Fibroblast of skin of scalp (primary cell): ENCODE measurements around the gene ERCC5.

ENCODE experiments used
- DNase-seq: peaks from one replicate; pipeline ENCODE4 v3.0.0-alpha.2; 2013

ERCC5 gene

DNA sequence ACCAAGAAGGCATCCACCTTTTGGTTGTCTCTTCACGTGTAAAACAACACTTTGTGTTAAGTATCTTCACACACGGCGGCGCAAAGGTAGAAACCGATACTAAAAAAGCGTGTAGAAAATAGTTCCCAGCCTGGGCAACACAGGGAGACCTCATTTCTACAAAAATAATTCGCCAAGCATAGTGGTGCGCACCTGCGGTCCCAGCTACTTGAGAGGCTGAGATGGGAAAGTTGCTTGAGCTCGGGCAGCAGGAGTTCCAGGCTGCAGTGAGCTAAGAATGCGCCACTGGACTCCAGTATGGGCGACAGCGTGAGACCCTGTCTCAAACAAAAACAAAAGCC, 573 bp upstream of the ERCC5 start:
- no peak for DNase-seq

DNA sequence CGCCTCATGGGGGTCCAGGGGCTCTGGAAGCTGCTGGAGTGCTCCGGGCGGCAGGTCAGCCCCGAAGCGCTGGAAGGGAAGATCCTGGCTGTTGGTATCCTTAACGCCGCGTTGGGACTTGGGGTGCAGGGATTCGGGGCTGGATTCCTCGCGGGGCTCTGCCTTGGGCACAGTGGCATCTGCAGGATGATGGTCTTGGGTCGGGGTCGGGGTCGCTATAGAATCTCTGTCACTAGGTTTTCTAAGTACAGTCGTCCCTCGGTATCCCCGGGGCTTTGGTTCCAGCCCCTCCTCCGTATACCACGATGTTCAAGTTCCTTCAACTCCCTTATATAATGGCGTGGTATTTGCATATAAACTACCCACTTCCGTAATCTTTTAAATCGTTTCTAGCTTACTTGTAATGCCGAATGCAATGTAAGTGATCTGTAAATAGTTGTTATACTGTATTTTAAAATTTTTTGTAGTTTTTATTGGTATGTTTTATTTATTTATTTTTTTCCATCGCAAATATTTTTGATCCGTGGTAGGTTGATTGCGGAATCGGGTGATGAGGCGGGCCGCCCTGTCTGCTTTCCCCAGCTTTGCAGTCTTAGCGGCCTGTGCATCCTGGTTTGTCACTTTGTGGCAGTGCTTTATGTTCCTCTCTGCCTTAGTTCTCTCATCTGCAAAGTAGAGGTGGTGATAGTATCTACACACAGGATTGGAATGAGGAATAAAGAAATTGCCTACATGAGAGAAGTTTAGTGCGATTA, 606 bp downstream of the ERCC5 start:
- DNase-seq: peak; percentile 23

DNA sequence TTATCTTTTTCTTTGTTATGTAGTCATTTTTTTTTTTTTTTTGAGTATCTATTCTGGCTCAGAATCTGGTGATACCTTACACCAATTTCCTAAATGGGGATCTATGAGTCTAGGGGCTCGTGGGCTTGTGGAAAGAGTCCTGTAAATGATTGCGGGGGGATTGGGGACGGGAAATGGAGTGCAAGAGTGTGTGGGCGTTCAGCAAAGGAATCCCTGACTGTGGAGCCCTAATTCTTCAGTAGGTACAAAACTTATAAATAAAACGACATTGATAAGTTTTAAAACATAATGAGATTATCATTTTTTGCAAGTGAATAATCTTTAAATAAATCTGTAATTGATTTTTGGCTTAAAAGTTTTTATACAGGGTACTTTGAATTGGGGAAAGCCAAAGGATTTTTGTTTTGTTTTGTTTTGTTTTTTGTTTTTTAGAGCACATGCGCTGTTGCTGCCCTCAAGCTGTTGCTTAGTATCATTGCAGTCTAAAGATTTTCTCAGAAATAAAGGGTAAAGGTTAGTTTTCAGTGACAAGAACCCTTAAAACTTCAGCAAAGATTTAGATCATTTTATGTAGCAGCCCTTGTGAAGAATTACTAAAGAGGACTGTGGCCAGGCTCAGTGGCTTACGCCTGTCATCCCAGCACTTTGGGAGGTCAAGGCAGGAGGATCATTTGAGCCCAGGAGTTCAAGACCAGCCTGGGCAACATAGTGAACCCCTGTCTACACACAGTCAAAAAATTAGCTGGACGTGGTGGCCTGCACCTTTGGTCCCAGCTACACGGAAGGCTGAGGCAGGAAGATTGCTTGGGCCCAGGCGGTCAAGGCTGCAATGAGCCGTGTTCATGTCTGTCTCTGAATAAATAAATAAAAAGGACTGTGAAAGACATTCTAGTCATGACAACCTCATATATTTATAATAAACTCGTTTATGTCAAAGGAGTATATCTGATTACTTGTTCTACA, 1.7 kb downstream of the ERCC5 start:
- DNase-seq: peak; percentile 31

DNA sequence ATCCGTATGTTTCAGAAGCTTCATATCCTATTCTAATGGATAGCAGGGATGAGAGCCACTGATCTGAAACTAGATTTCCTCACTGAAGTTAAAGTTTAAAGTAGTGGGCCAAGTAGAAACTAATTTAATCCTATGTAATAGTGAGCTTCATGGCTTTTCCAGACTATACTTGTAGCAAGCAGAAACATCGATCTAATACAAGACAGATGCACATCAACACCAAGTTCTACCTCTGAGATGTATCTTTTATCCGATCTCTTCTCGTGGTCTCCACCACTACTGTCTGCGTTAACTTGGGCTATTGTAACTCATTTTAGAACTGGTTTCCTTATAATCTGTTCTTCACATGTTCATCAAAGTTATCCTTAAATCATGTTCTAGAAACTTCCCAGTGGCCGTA, 3.1 kb downstream of the ERCC5 start:
- DNase-seq: no peak

DNA sequence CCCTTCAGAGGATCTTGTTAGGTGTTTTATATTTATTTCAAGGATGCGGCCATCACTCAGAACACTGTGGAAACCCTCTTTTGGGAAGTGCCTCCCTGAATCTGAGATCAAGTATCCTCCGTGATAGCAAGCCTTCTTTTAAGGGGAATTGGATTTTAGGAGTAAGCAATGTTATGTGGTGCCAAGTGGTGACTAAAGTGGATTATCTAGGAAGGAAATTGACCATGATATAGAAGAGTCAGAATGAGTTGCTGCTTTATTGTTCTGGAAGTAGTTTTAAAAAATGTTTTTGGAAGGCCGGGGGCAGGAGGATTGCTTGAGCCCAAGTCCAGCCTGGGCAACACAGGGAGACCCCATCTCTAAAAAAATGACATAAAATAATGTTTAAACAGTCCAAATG, 6.7 kb downstream of the ERCC5 start:
- DNase-seq: no peak

DNA sequence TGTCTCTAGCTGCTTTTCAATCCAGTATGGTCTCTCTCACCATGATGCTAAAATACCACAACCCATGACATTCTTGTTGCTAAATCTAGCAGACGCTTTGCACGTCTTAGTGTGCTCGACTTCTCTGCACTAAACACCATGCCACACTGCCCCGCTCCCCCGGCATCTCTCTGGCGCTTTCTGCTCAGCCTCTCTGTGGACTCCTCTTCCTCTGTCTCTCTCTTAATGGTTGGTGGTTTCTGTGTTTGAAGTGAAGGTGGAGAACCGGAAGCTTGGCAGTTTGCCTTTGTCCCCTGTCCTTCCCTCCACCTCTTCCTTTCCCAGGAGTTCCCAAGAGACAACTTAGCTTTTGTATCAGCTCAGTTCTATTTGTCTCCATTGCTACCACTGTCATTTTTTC, 8.8 kb downstream of the ERCC5 start:
- no peak for DNase-seq

DNA sequence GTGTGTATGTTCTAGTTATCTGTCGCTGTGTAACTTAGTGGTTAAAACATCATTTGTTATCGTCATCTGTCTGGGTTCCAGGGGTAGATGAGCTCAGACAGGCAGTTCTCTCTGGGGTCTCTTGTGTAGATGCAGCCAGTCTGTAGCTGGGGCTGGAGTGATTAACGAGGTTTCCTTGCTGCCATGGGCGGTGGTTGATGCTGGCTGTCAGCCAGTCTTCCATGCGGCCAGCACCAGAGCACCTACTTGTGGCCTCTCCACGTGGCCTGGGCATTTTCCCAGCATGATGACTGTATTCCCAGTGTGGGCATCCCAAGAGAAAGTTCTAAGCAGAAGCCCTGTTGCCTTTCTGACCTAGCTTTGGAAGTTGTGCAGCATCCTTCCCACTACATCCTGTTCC, 10.7 kb downstream of the ERCC5 start:
- DNase-seq: no peak

DNA sequence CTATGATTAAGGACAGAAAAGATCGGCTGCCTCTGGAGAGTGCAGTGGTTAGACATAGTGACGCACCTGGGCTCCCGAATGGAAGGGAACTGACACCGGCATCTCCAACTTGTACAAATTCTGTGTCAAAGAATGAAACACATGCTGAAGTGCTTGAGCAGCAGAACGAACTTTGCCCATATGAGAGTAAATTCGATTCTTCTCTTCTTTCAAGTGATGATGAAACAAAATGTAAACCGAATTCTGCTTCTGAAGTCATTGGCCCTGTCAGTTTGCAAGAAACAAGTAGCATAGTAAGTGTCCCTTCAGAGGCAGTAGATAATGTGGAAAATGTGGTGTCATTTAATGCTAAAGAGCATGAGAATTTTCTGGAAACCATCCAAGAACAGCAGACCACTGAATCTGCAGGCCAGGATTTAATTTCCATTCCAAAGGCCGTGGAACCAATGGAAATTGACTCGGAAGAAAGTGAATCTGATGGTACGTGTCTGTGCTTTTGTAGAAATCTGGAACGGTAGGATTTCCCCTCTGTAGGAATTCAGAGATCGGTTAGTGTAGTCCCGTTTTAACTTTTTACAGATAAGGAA, 16.9 kb downstream of the ERCC5 start:
- DNase-seq: peak; percentile 39

DNA sequence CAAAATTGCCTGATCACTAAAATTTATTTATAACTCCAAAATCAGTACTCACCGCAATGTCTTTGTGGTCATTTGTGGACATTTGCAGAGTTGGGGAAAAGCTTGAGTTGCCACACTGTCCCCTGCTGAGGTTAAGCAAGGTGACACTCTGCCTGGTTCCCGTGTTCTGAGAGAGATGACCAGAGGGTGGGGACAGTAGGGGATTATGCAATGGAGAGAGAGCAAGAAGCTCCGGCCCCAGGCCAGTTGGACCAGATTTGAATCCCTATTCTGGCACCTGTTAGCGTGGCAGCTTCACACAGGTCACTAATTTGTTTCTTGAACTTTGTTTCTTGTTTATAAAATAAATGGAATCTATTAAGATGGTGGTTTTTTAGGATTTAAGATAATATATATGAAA, 17.8 kb downstream of the ERCC5 start:
- DNase-seq: no peak

DNA sequence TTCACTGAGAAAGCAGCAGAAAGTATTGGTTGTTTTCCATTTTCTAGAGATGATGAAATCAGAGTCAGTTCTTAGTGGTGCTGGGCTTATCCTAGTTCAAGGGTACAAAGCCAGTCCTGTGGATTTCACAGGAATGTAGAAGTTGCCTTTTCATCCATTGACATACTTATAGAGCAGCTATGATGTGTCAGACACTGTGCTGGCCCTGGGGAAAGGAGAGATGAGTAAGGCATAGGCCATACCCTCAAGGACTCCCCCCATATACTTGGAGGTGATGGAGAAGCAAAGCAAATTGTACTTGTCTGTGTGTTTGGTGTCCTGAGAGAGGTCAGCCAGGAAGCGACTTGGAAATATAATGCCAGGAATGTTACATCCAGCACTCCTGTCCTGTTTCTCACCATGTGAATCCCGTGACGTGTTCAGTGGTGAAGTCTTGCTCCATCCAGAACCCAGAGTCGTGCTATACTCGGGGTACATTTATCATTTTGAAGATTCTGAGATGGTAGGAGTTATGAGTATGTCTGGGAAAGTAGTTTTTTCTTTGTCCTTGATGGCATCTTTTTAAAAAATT, 22.6 kb downstream of the ERCC5 start:
- peak; percentile 34 for DNase-seq

DNA sequence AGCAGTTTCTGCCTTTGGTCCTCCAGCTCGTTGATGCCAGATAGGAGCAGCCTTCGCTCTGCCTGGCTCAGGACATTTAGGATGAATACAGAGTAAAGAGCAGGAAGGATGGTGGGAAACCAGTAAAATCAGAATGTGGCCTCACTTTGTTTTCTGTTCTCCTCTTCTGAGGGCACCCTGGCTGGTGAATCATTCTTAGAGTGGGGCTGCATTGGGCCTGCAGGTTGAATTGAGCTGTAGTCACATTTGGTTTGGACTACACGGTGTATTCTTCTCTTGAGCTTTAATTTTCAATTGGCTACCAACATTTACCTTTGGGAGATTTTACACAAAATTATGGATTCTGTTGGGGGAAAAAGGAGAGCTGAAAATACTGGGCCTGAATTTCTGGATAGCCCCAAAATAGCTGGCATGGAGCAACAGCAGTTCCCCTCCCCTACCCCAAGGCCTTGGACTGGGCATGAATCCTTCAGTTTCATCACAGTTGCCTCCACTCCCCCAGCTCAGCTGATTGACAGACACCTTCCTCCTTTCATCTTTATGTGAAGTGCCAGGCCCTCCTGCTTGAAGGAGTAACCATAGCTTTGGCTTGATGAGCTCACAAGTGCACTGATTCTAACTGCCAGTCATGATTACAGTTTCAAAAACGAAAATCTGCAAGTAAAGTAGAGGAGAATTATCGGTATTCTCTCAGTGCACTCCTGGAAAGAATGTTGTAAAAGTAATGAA, 24.3 kb downstream of the ERCC5 start:
- DNase-seq: no peak

DNA sequence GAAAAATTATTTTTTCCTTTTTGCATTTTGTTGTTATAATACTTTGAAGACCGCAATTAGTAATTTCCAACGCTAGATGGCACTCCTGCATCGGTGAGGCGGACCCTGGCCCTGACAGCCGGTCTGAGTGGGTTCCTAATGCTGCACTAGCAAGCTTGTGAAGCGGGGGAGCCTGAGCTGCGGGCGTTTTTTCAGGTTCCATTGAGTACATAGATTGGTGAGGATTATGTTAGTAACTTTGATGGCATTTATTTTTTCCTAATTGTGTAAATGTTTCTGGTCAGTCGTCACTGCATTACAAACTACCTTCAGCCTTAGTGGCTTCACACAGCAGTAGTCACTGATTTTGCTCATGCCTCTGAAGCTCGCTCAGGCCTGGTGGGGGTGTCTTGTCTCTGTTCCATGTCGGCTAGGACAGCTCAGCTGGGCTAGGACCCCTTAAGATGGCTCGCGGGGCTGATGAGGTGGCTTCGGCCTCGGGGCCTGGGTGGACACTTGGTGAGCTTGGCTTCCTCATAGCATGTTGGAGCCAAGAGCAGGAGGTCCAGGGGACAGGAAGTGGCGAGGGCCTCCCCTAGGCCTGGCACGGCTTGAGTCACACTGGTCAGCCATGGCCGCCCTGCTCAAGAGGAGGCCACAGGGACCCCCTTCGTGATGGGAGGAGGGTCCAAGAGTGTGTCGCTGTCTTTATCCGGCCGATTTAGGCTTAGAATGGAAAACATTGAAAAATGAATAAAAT, 25.0 kb downstream of the ERCC5 start:
- DNase-seq: peak; percentile 63

DNA sequence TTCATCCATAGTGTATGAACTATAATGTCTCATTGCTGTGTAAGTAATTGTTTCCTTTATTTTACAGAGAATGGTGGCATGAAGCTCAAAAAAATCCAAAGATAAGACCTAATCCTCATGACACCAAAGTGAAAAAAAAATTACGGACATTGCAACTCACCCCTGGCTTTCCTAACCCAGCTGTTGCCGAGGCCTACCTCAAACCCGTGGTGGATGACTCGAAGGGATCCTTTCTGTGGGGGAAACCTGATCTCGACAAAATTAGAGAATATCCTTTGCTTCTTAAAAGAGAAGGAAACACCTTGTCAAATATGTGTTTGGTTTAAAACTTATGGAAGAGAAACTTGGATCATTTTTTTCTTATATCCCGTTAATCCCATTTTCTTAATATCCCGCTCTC, 26.3 kb downstream of the ERCC5 start:
- no peak for DNase-seq

DNA sequence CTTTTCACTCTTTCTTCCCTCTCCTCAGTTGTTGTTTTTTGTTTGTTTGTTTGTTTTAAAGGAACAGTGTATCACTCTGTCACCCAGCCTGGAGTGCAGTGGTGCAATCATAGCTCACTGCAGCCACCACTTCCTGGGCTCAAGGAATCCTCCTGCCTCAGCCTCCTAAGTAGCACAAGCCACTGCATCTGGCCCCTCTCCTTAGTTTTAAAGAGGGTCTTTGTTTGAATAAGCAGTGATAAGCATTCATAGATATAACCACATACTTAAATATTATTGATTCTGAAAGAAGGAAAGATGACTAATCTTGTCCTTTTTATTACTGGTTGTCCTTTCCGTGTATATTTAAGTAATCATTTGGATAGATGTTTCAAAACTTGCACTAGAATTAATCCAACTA, 26.7 kb downstream of the ERCC5 start:
- DNase-seq: no peak

DNA sequence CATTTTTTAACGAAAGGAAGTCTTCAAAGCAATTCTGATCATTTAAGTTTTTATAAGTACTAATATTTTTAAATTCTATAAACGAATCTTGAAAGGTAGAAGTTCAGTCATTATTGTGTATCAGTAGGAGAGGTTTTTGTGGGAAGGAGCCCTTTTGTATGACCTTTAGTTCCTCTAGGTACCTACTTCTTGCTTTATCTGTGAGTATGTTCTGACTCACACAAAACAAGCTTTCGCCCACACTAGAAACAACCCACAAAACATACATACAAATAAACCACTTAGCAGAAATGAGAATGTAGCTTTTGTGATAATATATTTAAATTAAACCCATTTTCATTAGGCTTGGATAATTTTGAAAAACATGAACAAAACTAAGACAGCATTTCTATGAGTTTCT, 27.8 kb downstream of the ERCC5 start:
- DNase-seq: no peak

DNA sequence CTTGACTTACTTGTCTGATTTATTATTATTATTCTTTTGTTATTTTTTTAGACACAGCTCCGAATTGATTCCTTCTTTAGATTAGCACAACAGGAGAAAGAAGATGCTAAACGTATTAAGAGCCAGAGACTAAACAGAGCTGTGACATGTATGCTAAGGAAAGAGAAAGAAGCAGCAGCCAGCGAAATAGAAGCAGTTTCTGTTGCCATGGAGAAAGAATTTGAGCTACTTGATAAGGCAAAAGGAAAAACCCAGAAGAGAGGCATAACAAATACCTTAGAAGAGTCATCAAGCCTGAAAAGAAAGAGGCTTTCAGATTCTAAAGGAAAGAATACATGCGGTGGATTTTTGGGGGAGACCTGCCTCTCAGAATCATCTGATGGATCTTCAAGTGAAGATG, 29.4 kb downstream of the ERCC5 start:
- no peak for DNase-seq

DNA sequence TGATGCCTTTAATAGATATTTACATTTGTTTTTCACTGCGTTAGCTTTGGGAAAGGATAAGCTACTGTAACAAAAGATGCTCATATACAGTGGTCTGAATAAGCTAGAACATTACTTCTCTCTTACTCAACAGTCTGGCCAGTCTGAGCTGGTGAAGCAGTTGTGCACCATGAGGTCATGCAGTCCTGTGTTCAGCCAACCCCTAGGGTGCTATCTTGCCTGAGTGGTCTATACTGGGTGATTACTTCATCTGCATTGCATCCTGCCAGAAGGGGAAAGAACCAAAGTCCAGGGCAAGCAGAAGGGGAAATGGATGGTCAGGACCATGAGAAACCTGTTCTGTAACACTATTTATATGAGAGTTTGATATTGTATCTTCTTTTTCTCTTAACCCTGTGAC, 31.5 kb downstream of the ERCC5 start:
- DNase-seq: peak; percentile 60

DNA sequence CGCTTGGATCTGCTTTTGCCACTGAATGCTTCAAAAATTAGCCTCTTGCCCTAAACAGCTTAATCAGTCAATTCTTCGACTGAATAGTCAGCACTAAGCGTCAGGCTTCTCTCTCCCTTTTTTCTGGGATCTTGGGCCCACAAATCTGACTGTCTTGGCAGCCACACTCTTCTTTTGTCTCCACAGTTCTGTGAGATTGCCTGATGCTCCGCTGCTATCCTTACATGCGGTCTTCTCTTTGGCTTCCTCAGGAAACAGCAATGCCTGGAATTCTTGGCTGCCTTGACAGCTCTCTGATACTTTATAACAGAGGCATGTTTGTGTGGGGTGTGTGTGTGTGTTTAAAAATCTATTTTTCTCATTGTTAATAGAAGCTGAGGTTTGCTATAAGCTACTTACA, 32.6 kb downstream of the ERCC5 start:
- peak; percentile 83 for DNase-seq

DNA sequence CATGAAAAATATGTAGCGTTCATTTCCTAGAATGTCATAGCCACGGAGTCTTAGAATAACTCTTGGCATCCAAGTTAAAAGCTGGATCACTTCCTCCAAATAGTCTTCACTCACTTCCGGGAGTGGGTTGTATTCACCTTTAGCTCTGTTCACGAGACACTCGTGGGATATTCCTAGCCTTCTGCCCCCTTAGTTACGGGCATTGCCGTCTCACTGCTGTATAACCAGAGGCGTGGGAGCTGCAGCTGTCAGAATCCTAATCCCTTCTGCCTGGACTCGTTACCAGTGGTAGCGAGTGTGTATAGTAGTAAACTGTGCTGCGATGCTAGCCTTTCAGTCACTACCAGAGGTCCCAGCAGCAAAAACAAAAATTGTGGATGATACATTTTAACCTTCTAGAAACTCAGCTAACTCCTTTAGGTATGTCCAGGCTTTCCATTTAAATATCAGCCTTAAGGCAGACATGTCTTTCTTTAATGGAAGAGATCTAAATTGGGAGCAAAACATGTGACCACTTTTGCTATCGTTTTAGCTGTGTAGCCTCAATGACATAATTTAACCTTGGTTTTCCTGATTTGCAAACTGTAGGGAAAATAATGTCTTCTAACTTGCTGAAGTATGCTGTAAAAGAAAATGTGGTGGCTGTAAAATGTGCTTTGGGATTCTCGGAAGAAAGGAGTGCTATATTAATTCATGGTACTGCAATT, 34.1 kb downstream of the ERCC5 start:
- DNase-seq: no peak

DNA sequence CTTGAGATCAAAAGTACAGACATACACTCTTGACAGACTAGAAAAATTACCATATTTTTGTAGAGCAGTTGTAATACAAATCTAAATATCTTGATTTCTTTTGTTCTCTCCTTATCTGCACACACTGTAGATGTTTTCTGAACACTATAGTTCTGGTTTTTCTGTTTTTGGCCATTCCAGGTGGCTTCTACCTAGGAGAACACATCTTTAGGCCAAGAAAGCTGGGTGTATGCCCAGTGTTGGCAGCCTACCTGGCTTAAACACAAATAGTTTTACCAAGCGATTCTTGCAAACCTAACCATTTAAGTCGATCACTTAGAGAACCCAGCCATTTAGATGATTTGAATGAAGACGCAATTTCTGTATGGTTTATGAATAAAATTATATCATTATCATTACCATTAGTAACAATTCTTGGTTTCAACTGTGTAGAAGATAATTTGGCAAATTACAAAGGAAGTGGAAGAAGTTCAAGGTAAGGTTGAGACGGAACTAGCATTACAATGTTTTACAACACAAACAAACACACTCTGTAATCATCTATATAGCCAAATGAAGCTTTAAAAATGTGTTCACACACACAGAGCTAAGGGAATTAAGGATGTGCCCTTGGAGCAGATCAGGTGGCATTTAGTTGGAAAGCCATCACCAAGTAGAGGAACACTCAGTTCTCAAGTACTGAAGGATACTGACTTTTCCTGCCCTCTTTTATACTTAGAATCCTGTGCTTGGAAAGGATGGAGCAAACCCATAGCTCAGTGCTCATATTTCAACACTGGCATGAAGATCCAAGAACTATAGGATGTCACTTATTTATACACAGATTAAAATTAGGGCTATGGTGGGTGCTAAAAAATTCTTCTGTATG, 36.2 kb downstream of the ERCC5 start:
- DNase-seq: no peak
